ENCODE data around the gene IL1RAP.
"Not testable (repeated sequence)": the region's sequence is repeated elsewhere in the genome, so short reads cannot be mapped to it uniquely, and the experiment has no call there.

The IL1RAP gene

DNA sequence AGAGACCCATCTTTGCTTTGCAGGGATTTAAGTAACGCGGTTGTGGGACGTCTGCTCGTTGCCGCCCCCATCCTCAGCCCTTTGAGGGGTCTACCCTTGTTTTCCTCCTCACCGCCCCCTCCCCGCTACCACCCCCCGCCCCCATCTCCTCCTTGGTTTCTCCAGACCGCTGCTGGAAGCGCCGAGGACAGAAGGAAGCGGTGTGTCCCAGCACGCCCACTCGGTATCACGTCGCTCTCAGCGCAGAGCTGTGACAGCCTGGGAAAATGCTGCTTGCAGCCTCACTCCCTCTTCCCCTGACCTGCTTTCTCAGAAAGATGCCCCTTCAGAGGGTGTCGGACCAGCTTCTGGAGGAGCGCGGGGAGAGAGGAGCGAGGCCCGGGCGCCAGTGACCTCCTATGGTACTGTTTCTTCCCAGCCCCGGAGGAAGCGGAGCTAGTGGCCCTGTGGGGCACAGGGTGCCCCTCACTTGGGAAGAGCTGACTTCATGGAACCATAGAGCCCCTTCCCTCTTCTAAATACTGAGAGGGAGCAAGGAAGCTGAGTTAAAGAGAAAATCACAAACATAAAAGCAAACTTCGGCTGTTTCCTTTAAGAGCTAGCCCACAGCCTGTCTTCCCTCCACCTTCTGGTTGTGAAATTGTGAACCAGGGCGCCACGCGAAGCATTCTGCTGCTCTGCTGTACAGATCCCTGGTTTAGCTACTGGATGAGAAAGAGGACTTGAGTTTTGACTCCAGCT, 698 bp downstream of the IL1RAP start:
- TF ChIP-seq, protein P1, sequence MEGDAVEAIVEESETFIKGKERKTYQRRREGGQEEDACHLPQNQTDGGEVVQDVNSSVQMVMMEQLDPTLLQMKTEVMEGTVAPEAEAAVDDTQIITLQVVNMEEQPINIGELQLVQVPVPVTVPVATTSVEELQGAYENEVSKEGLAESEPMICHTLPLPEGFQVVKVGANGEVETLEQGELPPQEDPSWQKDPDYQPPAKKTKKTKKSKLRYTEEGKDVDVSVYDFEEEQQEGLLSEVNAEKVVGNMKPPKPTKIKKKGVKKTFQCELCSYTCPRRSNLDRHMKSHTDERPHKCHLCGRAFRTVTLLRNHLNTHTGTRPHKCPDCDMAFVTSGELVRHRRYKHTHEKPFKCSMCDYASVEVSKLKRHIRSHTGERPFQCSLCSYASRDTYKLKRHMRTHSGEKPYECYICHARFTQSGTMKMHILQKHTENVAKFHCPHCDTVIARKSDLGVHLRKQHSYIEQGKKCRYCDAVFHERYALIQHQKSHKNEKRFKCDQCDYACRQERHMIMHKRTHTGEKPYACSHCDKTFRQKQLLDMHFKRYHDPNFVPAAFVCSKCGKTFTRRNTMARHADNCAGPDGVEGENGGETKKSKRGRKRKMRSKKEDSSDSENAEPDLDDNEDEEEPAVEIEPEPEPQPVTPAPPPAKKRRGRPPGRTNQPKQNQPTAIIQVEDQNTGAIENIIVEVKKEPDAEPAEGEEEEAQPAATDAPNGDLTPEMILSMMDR (IDR thresholded peaks at IDR 0.05): no peak
- Histone ChIP-seq H3K27ac (peak overlapping the region; percentile 89), H3K9me3 (no peaks in the 10 kb centered on the region), H3K27me3 (peaks cover 3% of the 10 kb centered on the region), H3K36me3 (no peaks in the 10 kb centered on the region), H3K4me1 (ENCODE audit: control insufficient read depth in 1 of 2, insufficient read depth in 1 of 2, low read depth in 1 of 2, low read length in 1 of 2) (peaks cover 22 to 27% of the 10 kb centered on the region in 2 experiments), H3K4me3 (ENCODE audit: low read depth in 1 of 2, low read length in 1 of 2) (peak overlapping the region; percentile 87 to 95)

DNA sequence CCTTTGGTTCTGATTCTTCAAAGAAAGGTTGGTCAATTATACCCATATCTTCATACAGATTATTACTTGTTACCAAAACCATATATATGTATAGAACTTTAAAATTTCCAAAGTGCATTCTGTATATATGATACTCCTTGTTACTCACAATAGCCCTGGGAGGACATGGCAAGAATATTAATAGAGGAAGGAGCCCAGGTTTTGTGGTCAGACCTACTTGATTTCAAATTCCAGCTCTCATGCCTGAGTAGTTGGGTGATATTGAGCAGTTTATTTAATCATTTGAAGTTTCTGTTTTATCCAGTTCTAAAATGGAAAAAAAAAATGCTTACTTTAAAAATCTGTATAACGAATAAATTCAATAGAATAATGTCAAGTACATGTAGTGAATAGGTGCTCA, 2.5 kb downstream of the IL1RAP start:
- Histone ChIP-seq H3K36me3 (no peaks in the 10 kb centered on the region), H3K9me3 (no peaks in the 10 kb centered on the region), H3K4me1 (ENCODE audit: control insufficient read depth in 1 of 2, insufficient read depth in 1 of 2, low read depth in 1 of 2, low read length in 1 of 2) (peaks cover 22 to 27% of the 10 kb centered on the region in 2 experiments), H3K4me3 (ENCODE audit: low read depth in 1 of 2, low read length in 1 of 2) (no peak overlapping the region), H3K27ac (no peak overlapping the region), H3K27me3 (no peaks in the 10 kb centered on the region)
- TF ChIP-seq, protein P1 (IDR thresholded peaks at IDR 0.05): no peak

DNA sequence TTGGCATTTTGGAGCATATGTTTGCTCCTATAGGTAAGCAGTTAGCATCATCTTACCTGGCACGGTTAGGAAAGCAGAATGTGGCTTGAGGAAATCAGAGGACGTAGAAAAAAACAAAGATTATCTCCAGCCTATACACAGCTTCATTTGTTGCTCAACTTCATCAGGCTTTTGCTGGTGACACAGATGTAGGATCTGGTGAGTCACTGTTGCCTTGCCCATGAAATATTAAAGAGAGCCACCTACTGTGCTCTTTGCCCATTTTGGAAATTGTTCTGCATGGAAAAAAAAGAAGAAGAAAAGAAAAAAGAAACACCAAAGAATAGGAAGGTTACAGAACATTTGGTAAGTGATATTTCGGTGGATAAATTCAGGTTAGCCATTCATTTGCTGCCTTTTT, 3.8 kb downstream of the IL1RAP start:
- H3K4me1 ChIP-seq (ENCODE audit: control insufficient read depth in 1 of 2, insufficient read depth in 1 of 2, low read depth in 1 of 2, low read length in 1 of 2): peaks cover 21 to 25% of the 10 kb centered on the region in 2 experiments
- no peaks in the 10 kb centered on the region for H3K27me3 ChIP-seq
- TF ChIP-seq, protein P1 (IDR thresholded peaks at IDR 0.05): no peak
- H3K27ac ChIP-seq: no peak overlapping the region
- no peak overlapping the region for H3K4me3 ChIP-seq (ENCODE audit: low read depth in 1 of 2, low read length in 1 of 2)
- H3K36me3 ChIP-seq: no peaks in the 10 kb centered on the region
- no peaks in the 10 kb centered on the region for H3K9me3 ChIP-seq

DNA sequence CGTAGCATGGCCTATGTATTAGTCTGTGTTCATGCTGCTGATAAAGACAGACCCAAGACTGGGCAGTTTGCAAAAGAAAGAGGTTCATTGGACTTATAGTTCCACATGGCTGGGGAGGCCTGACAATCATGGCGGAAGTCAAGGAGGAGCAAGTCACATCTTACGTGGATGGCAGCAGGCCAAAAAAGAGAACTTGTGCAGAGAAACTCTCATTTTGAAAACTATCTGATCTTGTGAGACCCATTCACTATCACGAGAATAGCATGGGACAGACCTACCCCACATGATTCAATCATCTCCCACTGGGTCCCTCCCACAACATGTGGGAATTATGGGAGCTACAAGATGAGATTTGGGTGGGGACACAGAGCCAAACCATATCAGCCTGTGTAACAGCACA, 4.6 kb downstream of the IL1RAP start:
- H3K27ac ChIP-seq; H3K4me3 ChIP-seq (ENCODE audit: low read depth in 1 of 2, low read length in 1 of 2); H3K36me3 ChIP-seq; H3K27me3 ChIP-seq; H3K9me3 ChIP-seq: not testable (repeated sequence)
- H3K4me1 ChIP-seq (ENCODE audit: control insufficient read depth in 1 of 2, insufficient read depth in 1 of 2, low read depth in 1 of 2, low read length in 1 of 2): peaks cover 13 to 17% of the 10 kb centered on the region in 2 experiments

DNA sequence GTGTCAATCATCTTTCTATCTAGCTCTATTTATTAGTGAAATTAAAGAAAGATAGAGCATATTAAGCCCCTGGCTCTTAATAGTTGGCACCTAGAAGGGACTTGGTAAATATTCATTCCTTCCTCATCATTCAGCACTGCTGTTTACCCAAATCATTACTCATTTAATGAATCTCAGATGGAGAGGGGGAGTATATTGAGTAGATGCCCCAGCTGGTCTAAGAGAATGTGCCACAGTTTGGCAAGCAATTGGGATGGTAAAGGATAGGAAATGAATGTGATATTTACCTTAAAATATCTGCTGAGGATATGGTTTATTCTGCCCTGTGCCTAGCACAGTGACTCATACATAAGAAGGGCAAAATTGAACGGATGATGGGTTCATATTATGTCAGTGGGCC, 6.0 kb downstream of the IL1RAP start:
- H3K36me3 ChIP-seq: no peaks in the 10 kb centered on the region
- H3K27me3 ChIP-seq: no peaks in the 10 kb centered on the region
- no peak overlapping the region for H3K27ac ChIP-seq
- TF ChIP-seq, protein P1 (IDR thresholded peaks at IDR 0.05): no peak
- H3K4me3 ChIP-seq (ENCODE audit: low read depth in 1 of 2, low read length in 1 of 2): no peak overlapping the region
- H3K9me3 ChIP-seq: no peaks in the 10 kb centered on the region
- H3K4me1 ChIP-seq (ENCODE audit: control insufficient read depth in 1 of 2, insufficient read depth in 1 of 2, low read depth in 1 of 2, low read length in 1 of 2): peaks cover 8 to 13% of the 10 kb centered on the region in 2 experiments

DNA sequence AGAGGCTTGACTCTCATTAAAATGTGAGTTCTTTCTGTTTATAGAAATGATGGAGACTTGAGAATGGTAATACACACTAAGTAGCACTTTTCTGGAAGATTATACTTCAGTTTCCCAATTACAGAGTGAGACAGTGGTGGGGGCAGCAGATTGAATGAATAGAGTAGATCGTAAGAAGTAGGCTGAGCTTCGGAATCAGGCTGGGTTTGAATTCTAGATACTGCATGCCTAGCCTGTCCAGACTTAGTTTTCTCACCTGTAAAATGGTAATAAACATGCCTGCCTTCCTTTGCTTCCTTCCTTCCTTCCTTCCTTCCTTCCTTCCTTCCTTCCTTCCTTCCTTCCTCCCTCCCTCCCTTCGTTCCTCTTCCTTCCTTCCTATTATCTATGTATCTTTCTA, 8.1 kb downstream of the IL1RAP start:
- Histone ChIP-seq H3K4me3 (ENCODE audit: low read depth in 1 of 2, low read length in 1 of 2) (no peak overlapping the region), H3K4me1 (ENCODE audit: control insufficient read depth in 1 of 2, insufficient read depth in 1 of 2, low read depth in 1 of 2, low read length in 1 of 2) (peaks cover 0 to 8% of the 10 kb centered on the region in 2 experiments), H3K27me3 (no peaks in the 10 kb centered on the region), H3K27ac (no peak overlapping the region), H3K36me3 (no peaks in the 10 kb centered on the region), H3K9me3 (no peaks in the 10 kb centered on the region)
- TF ChIP-seq, protein P1 (IDR thresholded peaks at IDR 0.05): no peak
